Mucosa of gallbladder (tissue), 1 donor: Measurements from ENCODE around the gene TMCO4. TPM values are rescaled to one million over a fixed set of nuclear protein-coding genes. Genes with fewer than 3 reads are reported as not detected.
"Not testable (repeated sequence)": the region's sequence is repeated elsewhere in the genome, so short reads cannot be mapped to it uniquely, and the experiment has no call there.

ENCODE experiments used
- DNase-seq: peaks from one replicate; pipeline ENCODE4 v3.0.0-alpha.2; 2020; ENCODE audit warnings: low spot score
- total RNA-seq: library from RNA; stranded (reverse); gene quantifications from one replicate; pipeline ENCODE4 v1.2.1, GENCODE V29; 2021
- donor health status: DM: no; HTN: no; CAD: no.

The TMCO4 gene
- total RNA-seq, 1 donor from 2014 or later, result 31.1 TPM

DNA sequence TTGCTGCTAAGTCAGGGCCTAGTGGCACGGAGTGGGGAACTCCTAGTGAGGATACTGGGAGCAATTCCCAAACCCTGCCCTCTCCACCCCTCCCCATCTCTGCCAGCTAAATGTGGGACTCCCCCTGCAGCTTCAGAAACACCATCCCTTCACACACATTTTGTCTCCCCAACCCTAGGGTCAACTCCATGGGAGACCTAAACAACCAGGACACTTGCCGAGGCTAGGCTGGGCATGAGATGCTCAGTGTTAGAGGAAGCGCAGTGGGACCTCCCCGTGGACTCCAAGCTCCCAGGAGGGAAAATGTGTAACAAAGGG is 13.9 kb upstream of the TMCO4 start:
- no peak for DNase-seq

GRCh38 chr1:19812875-19813642 is 13.3 kb upstream of the TMCO4 start:
- no peak for DNase-seq

- DNase-seq, result peak; percentile 21
Measured at GRCh38 chr1:19811206-19811851, 11.6 kb upstream of the TMCO4 start.

GRCh38 chr1:19809044-19809750 is 9.5 kb upstream of the TMCO4 start:
- no peak for DNase-seq

DNA sequence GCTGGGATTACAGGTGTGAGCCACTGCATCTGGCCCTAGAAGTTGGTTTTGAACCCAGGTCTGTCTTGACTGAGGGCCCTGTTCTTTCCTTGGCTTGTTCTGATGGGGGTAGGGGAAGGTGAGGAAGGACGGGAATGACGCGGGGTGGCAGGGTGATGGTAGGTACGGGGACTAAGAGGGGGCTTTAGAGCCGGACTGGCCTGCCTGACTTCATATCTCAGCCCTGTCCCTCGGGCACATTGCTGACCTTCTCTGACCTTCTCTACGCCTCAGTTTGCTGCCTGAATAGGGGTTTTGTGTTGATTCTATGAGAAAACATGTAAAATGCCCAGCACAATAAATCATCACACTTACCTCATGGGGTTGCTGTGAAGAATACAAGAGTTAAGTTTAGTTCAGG is 8.6 kb upstream of the TMCO4 start:
- DNase-seq, result no peak

DNA sequence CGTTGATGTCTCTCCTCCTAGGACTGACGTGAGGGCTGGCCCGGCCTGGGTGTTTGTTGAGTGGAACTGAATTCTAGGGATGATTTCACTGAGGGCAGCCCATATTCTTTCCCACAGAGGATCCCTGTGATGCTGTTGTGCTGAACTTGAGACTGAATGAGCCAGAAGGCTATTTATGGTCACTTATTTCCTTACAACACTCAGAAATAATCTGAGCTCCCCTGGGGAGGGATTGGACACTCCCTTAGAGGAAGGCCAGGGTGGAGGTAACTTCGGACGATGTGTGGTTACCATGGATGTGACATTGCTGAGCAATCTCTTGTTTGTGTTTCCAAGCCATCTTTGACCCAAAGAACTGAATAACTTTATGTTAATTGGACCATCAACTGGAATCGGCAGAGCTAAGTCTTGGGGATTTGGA is 5.1 kb upstream of the TMCO4 start:
- no peak for DNase-seq

DNA sequence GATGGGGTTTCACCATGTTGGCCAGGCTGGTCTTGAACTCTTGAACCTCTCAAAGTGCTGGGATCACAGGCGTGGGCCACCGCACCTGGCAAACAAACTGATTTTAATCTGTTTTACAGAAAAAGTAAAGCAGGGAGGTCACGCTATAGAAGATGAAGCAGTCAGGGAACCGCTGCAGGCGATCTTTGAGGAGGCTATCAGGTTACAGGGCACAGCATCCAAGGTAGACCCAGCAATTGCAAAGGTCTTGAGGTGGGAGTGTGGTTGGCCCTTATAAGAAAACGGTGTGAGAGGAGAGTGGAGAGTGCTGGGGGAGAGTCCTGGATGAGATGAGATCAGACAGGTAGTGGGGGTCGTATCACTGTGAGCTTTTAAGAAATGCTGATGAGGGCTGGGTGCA is 2.6 kb upstream of the TMCO4 start:
- no peak for DNase-seq

DNA sequence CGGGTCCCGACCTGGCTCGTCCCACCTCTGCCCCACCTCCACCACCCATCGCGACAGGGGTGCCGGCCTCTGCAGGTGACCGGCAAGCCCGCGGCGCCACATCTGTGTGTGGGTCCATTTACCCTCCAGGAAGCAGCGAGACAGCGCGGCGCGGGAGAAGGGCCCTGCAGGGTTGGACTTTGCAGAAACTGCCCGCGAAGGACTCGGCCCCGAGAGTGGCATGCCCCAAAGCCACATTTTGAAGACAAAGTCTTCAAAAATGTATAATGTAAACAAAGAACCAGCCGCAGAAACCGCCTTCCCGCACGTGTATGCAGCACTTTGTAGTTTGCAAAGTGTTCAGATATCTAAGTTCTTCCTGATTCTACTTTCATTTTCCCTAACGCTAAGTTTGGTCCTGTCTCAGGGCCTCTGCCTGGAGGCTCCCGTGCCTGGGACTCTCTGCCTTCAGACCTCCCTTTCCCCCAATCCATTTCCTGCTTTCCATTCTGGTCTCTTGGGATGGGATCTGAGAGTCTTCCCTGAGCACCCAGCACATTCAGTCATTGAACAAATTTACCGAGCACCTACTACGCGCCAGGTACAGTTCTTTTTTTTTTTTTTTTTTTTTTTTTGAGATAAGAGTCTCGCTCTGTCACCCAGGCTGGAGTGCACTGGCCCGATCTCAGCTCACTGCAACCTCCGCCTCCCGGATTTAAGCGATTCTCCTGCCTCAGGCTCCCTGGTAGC is 524 bp upstream of the TMCO4 start:
- DNase-seq, result peak; percentile 34

DNA sequence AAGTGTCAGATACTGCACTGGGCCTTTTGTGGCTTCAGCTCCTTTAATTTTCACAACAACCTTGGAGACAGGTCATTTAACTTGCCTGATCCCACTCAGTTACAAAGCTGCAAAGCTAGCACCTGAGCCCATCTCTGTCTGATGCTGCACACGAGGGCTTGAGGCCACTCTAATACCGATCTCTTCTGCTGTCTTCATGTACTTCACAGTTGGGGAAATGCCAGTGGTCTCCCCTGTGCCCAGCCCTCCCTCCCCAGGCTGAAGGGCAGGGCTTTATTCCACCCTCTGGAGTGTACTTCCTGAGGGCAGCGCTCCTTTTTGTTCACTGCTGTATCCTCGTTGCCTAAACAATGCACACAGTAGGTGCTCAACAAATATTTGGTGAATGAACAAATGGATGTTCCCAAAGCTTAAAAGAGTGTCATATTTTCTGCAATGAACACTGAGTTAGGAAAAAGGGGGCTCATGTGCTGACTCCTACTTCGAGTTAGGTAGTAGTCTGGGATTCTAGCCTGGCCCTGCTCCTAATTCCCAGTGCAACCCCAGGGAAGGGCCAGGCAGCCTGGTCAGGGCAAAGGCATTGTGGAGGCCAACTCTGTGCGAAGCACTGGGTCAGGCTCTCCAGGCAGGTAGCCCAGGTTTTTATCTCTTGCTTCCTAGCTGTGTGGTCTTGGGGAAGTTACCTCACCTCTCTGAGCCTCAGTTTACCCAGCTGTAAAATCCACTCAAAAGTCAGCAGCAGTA is 1.1 kb downstream of the TMCO4 start:
- no peak for DNase-seq

- DNase-seq, result no peak
Measured at GRCh38 chr1:19797827-19798226, 1.9 kb downstream of the TMCO4 start.

DNA sequence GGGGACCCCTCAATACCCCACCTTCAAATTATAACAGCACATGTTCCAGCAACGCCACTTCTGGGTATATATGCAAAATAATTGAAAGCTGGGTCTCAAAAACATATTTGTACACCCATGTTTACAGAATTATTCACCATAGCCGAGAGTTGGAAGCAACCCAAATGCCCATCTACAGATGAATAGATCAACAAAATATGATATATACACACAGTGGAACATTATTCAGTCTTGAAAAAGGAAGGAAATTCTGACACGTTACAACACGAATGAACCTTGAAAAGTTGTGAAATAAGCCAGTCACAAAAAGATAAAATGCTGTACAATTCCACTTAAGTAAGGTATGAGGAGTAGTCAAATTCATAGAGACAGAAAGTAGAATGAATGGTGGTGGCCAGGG is 5.1 kb downstream of the TMCO4 start:
- DNase-seq, result no peak

DNA sequence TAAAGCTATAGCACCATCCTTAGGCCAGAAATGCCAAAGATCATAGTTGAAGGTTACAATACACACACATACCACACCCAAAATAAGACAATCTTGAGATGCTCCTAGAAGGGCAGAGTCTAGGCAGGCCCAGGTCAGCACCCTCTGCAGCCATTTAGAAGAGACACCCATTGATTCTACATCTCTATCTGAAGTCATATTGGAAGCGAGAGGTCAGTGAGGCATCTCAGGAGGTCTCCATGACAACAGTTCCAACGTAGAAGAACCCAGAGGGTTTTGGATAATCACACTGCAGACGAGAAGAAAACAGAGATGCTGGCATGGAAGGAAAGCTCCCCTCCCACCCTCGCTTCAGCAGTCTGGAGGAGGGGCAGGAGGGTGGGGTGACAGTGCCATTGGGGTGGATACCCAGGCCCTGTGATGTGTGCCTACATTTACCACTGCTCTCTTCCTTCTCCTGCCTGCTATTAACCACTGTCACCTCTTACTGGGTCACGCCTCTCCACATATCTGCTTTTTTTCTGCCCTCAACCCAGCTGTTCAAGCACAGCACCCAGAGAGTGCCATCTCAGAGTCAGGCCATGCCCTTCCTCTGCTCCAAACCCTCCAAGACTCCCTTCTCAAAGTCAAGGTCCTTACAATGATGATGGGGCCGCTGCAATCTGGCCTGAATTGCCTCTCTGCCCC is 6.2 kb downstream of the TMCO4 start:
- DNase-seq, result no peak

DNA sequence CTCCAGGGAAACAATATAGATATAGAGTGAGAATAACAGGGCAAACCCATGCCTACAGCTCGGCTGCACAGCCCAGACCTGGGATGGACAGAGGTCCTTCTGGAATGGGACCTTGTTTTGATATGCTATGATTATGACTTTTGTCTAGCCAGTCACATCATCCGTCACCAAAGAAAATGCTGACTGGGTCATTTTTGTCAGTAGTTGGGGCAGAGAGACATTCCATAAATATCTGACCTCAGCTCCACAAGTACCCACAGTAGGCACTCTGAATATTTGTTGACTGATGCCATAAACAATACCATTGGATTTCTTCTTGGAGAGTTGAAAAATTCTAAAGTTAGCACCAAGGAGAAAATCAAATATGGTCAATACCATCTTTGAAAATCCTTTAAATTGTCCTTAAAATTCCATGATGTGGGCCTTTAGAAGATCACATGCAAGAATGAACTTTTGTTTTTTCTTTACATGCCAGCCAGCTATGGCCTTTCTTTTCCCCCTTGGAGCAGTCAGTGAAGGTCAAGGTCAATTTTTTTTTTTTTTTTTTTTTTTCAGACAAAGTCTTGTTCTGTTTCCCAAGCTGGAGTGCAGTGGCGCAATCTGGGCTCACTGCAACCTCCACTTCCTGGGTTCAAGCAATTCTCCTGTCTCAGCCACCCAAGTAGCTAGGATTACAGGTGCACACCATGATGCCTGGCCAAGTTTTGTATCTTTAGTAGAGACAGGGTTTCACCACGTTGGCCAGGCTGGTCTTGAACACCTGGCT is 7.3 kb downstream of the TMCO4 start:
- DNase-seq, result no peak

- not testable (repeated sequence) for DNase-seq
Measured at GRCh38 chr1:19790061-19790975, 9.4 kb downstream of the TMCO4 start.

- peak; percentile 43 for DNase-seq
Measured at GRCh38 chr1:19786988-19787423, 12.7 kb downstream of the TMCO4 start.

GRCh38 chr1:19785660-19786059 is 14.1 kb downstream of the TMCO4 start:
- no peak for DNase-seq

DNA sequence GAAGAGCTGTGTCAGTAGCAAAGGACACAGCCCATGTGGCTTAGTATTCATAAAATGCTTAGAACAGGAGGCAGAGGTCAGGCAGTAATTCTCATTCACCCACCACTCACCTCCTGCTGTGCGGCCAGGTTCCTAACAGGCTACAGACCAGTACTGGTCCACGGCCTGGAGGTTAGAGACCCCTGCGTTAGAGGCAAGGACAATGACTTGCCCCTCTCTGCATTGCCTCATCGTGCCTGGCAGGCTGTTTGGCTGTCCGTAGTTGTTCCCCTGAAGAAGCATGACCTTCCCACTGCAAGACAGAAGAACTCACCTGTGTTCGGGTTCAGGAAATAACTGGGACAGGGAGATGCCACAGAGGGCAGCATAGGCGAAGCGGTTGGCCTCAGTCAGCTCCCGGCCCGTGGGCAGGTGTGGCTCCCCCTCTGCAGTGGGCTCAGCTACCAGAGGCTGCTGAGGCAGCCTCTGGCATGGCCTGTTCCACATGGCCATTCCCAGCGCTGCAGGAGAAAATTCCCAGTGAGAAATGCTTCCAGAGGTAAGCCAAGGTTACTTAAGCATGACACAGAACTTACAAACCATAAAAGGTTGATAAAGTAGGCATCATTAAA is 19.3 kb downstream of the TMCO4 start:
- DNase-seq, result no peak

DNA sequence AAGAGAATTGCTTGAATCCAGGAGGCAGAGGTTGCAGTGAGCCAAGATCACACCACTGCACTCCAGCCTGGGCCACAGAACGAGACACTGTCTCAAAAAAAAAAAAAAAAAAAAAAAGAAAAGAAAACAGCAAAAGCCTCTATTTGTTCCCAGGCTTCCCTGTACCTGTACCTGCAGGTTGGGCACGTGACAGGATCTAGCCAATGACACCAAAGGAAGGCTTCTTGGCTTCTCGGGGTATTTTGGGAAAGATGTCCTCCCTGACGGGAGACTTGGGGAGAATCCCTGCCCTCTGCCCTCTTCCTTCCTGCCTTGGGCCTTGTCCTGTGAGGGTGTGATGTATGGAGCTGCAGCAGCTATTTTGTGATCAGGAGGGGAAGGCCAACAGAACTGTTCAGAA is 22.8 kb downstream of the TMCO4 start:
- DNase-seq, result no peak

DNA sequence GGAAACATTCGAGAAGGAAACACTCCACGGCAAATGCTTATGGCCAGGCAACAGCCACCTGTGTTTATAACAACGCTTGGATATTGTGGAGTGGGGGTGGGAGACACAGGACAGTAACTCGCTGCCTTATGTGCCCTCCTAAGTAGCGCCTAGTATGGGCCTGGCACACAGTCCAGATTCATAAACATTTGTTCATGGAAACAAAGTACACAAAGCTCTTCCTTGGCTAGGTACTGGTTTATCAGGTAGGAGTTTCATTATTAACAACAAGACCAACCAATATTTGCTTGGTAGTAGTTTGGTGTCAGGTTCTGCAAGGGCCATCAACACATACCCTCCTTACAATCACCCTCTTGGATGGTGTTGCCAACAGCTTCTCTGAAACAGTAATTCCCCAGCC is 23.4 kb downstream of the TMCO4 start:
- DNase-seq, result no peak
